Measurements from ENCODE around the gene ONECUT3.
A peak's percentile ranks its signal among the peaks of the same experiment; 100 is the strongest.

The ONECUT3 gene

GRCh38 chr19:1817553-1818179 is 64.4 kb downstream of the ONECUT3 start:
- no peak for DNase-seq

DNA sequence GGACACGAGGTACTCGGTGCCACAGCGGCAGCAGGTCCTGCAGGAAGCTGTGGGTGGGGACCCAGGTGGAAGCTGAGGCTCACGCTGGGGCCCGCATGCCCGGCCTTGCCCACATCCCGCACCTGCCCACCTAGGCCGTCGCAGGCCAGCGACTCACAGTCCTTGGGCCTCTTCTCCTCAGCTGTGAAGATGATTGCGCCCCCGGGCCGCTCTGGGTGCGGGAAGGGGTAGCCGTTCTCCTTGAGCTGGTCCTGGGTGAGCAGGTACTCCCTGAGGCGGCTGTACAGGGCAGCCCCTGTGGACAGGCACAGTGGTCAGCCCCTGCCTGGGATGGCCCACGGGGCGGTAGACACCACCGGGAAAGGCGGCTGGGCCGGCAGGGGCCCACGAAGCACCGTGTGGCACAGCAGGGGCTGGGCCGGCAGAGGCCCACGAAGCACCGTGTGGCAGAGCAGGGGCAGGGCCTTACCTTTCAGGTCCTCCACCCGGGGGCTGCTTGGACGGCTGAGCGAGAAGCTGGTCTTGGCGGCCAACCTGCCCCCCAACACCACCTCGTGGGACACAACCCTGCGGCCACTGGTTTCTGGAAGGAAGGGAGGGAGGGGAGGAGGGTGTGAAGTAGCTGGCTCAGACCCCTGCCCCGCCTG is 65.4 kb downstream of the ONECUT3 start:
- no peak for DNase-seq

DNA sequence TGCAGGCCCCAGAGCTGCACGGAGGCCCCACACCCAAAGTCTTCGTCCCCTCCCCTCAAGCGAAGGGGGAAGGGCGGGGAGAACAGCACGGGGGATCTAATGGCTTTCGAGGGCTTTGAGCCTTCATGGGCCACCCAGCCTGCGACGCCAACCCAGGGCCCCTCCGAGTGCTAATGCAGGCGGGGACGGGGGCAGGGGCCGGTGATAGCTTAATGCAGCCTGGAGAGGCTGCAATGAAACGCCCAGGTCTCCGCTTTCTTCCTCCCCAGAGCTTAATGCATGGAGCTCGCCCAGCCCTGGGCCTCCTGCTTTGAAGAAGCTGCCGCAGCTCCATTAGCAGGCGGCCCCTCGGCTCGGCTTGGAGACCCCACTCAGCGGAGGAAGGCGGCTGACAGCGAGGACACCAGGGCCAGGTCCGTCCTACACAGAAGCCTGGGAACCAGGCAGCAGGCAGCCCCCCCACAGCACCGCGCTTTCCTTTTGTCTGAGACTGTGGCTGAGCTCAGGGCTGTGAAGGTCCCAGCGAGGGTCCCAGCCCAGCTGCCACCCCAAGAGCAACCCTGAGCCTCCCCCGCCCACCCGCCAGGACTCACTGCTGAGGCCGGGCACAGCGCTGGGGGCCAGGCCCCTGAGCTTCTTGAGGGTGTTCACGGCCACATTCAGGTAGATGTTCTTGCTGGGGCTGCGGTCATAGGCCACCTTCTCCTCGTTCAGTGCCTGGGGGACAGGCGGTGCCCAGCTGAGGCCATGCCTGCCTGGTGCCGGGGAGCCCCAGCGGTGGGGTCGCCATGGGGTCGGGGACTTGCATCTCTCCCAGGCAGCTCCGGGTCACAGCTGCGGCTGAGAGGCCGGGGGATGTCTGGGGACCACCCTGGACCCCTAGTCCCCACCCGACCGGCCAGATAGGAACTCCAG is 66.3 kb downstream of the ONECUT3 start:
- DNase-seq, result no peak

DNA sequence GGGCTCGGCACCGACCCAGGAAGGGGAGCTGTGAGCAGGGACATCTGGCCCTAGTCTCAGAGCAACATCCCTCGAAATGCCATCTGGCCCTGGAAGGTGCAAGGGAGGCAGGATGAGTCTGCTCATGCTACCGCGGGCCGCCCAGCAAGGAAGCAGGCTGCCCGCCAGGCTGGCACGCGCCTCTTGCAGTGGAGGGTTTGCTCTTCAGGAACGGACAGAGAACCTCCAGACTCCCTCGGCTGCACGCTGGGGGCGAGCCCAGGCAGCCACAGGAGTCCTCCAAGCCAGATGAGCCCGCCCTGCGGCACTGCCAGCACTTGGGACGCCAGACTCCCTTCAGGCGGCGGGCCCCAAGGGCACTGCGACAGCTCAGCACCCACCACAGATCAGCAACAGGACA is 68.9 kb downstream of the ONECUT3 start:
- DNase-seq, result no peak

- no peak for DNase-seq
These were observed 69.7 kb downstream of the ONECUT3 start for GRCh38 chr19:1823020-1823419.

GRCh38 chr19:1823539-1824251 is 70.4 kb downstream of the ONECUT3 start:
- DNase-seq, result no peak

- DNase-seq, result no peak
These were observed 70.9 kb downstream of the ONECUT3 start for GRCh38 chr19:1824252-1824622.

GRCh38 chr19:1825909-1826556 is 72.7 kb downstream of the ONECUT3 start:
- peak; percentile 66 for DNase-seq

- DNase-seq, result no peak
These were observed 73.5 kb downstream of the ONECUT3 start for GRCh38 chr19:1826557-1827521.

- DNase-seq, result no peak
These were observed 74.4 kb downstream of the ONECUT3 start for GRCh38 chr19:1827566-1828278.

GRCh38 chr19:1828279-1829238 is 75.3 kb downstream of the ONECUT3 start:
- no peak for DNase-seq

DNA sequence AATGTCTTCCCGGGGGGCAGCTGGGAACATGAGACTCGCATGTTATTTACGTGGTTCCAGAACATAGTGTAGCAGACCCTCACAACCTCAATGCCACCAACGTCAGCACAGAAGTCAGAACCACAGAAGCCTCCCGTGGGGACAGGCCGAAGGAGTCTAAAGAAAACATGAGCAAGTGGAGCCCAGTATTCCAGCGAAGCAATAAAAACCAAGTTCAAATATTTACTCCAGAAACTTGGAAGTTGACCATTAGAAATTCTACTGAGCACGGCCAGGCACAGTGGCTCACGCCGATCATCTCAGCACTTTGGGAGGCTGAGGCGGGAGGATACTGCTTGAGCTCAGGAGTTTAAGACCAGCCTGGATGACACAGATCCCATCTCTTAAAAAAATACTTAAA is 76.7 kb downstream of the ONECUT3 start:
- DNase-seq, result no peak

DNA sequence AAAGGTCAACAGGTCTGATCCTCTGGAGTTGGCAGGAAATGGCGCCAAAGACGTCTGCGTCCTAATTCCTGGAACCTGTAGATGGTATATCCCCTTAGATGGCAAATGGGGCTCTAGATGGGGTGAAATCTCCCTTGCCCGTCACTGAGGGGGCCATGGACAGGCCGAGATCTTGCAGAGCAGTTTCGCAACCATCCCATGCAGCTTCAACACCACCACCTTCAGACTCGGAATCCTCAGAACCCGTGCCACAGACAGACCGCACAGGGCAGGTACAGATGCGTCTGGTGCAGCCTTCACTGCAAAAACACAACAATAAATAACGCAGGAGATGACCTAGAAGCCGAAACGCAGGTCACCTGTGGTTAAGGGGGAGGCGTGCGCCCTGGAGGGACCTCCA is 77.3 kb downstream of the ONECUT3 start:
- DNase-seq, result no peak
